GM21737 (cell line): ENCODE measurements around the gene NR2C2.

ENCODE experiments used
- ATAC-seq: cut with Tn5 transposase; IDR thresholded peaks from one replicate; pipeline ENCODE4 v1.9.1; 2021; ENCODE audit warnings: mild to moderate bottlenecking, moderate library complexity; ENCODE audit not compliant: unreplicated experiment

NR2C2 gene

DNA sequence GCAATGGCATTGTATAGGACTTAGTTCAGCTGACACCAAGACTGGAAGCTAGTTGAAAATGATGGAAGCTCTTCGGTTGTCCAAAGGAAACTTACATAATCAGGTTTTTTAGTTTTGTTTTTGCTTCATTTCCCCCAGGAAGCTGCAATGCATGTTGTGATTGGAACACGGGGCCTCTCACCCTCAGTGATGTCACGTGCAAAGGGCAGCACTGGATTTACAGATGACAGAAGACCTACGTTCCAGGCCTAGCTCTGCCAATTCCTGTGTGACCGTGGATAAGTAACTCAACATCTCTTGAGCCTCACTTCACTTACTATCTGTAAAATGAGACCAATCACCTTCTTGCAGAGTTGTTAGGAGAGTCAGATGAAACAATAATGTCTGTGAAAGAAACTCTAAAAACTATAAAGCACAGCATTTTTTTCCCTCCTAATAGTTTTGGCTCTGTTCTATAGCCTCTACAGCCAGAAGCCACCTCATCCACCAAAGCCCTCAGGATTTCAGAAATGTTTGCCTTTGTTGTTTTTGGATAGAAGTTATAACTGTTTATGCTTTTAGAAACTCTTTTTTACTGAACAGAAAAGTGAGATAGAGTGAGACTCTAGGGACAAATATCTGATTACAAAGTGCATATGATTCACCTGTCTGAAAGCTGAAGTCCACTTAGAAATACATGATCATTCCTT lies 146.9 kb downstream of the NR2C2 start:
- ATAC-seq, result no peak

DNA sequence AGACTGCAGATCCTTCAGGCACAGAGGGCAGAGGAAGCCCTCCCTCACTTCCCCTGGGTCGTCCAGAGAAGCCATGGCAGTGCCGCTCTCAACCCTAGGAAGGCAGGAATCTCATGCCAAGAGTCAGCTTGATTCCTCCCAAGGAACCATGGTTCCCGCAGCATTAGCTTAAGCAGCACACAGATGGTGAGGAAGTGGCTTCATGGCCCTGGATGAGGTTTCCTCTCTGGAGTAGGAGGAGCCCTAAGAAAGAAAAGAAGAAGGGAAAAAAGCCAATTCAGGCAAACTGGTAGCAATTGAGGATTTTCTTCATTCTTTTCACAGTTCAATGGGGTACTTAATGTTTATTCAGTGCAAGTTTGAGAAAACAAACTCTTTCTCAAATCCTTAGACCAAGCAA lies 148.7 kb downstream of the NR2C2 start:
- no peak for ATAC-seq

DNA sequence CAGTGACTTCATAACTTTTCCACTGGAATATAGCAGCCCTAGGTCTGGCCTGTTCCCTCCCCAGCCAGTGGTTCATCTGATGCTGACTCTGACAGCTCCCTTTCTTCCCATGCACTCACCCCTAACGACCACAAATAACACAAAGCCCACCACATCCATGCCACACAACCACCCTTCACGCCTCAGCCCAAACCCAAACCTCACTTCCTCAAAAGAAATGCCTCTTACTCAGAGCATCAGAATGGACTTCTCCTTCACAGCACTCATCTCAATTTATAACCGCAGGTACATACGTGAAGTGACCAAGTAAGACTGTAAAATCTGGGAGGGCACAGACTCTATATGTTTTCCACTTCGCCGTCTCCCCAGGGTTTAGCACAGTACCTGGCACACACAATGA lies 150.5 kb downstream of the NR2C2 start:
- ATAC-seq, result no peak
